GM23338 (cell line): ENCODE results near the gene WDR91. TPM values are rescaled to one million over a fixed set of nuclear protein-coding genes. Genes with fewer than 3 reads are reported as not detected.

ENCODE experiments used
- ATAC-seq: fragments of 200-7000 bp; cut with Tn5 transposase; 3 replicates; pipeline ENCODE4 v1.9.1; 2020
- DNase-seq: peaks from one replicate; pipeline ENCODE4 v3.0.0-alpha.2; 2015; ENCODE audit warnings: low spot score
- H2AFZ ChIP-seq: fragments of 200-600 bp; sonication (generic); 2 replicates; pipeline ENCODE4 v1.8.0; 2016; ENCODE audit warnings: antibody characterized with exemption, mild to moderate bottlenecking, moderate library complexity
- H3F3A ChIP-seq: fragments of 200-600 bp; sonication (generic); replicated peaks from 2 replicates; pipeline ENCODE4 v1.8.0; 2017; ENCODE audit warnings: antibody characterized with exemption, mixed run types, low read depth
- H3K27ac ChIP-seq: fragments of 200-600 bp; sonication (generic); 2 replicates; pipeline ENCODE4 v1.6.1; 2016; ENCODE audit warnings: low read depth
- H3K27me3 ChIP-seq: fragments of 200-600 bp; sonication (generic); 2 replicates; pipeline ENCODE4 v1.8.0; 2016; ENCODE audit warnings: mild to moderate bottlenecking, mixed run types, moderate library complexity; ENCODE audit not compliant: insufficient read depth
- H3K36me3 ChIP-seq: fragments of 200-600 bp; sonication (generic); 2 replicates; pipeline ENCODE4 v1.8.0; 2016; ENCODE audit warnings: mild to moderate bottlenecking; ENCODE audit not compliant: insufficient read depth
- H3K4me1 ChIP-seq: fragments of 200-600 bp; sonication (generic); 2 replicates; pipeline ENCODE4 v1.8.0; 2016; ENCODE audit warnings: mild to moderate bottlenecking, moderate library complexity; ENCODE audit not compliant: insufficient read depth
- H3K4me2 ChIP-seq: fragments of 200-600 bp; sonication (generic); 2 replicates; pipeline ENCODE4 v1.7.1; 2017; ENCODE audit warnings: mixed run types
- H3K4me3 ChIP-seq: fragments of 200-600 bp; sonication (generic); 2 replicates; pipeline ENCODE4 v1.6.1; 2016; ENCODE audit warnings: mixed run types
- H3K79me2 ChIP-seq: fragments of 200-600 bp; sonication (generic); replicated peaks from 2 replicates; pipeline ENCODE4 v1.8.0; 2017; ENCODE audit warnings: mild to moderate bottlenecking; ENCODE audit not compliant: insufficient read depth
- H3K9me2 ChIP-seq: fragments of 200-600 bp; sonication (generic); 2 replicates; pipeline ENCODE4 v1.8.0; 2017; ENCODE audit not compliant: insufficient read depth
- H4K20me1 ChIP-seq: fragments of 200-600 bp; sonication (generic); replicated peaks from 2 replicates; pipeline ENCODE4 v1.8.0; 2017; ENCODE audit warnings: mild to moderate bottlenecking; ENCODE audit not compliant: insufficient read depth
- H3K27ac Mint-ChIP-seq: 2 replicates; pipeline ENCODE4 v1.8.0; 2020; ENCODE audit warnings: inconsistent platforms, mild to moderate bottlenecking, moderate library complexity, mixed read lengths
- H3K27me3 Mint-ChIP-seq: 3 replicates; pipeline ENCODE4 v1.8.0; 2022; ENCODE audit warnings: low read depth, mild to moderate bottlenecking, moderate library complexity, mixed read lengths, inconsistent platforms; ENCODE audit not compliant: insufficient read depth, poor library complexity
- H3K36me3 Mint-ChIP-seq: 3 replicates; pipeline ENCODE4 v1.8.0; 2021; ENCODE audit warnings: low read depth, mild to moderate bottlenecking, inconsistent platforms, moderate library complexity, mixed read lengths
- H3K4me1 Mint-ChIP-seq: 3 replicates; pipeline ENCODE4 v1.8.0; 2020; ENCODE audit warnings: mild to moderate bottlenecking, inconsistent platforms, mixed read lengths
- H3K4me3 Mint-ChIP-seq: 3 replicates; pipeline ENCODE4 v1.8.0; 2021; ENCODE audit warnings: moderate library complexity, mild to moderate bottlenecking, inconsistent platforms, mixed read lengths
- H3K9me3 Mint-ChIP-seq: 3 replicates; pipeline ENCODE4 v1.8.0; 2020; ENCODE audit warnings: moderate library complexity, mild to moderate bottlenecking, inconsistent platforms, mixed read lengths
- CREB1 ChIP-seq: fragments of 250-450 bp; sonication (Bioruptor Pico); IDR thresholded peaks from 2 replicates; pipeline ENCODE4 v1.5.0; 2020; ENCODE audit warnings: low read depth, mild to moderate bottlenecking, moderate library complexity
- EZH2 ChIP-seq: fragments of 200-600 bp; sonication (generic); IDR thresholded peaks from one replicate; pipeline ENCODE4 v1.8.0; 2017; ENCODE audit warnings: antibody characterized with exemption, mild to moderate bottlenecking, low read depth; ENCODE audit not compliant: unreplicated experiment
- EZH2phosphoT487 ChIP-seq: fragments of 200-600 bp; sonication (generic); IDR thresholded peaks from one replicate; pipeline ENCODE4 v1.8.1; 2018; ENCODE audit warnings: antibody characterized with exemption; ENCODE audit not compliant: unreplicated experiment
- JUNB ChIP-seq: IDR thresholded peaks from one replicate; pipeline ENCODE4 v1.6.1; 2016; ENCODE audit warnings: antibody characterized with exemption; ENCODE audit not compliant: unreplicated experiment
- POLR2AphosphoS5 ChIP-seq: IDR thresholded peaks from 2 replicates; pipeline ENCODE4 v1.6.1; 2016; ENCODE audit warnings: antibody characterized with exemption, low read depth
- STAT1 ChIP-seq: IDR thresholded peaks from one replicate; pipeline ENCODE4 v1.6.1; 2016; ENCODE audit warnings: antibody characterized with exemption; ENCODE audit not compliant: unreplicated experiment
- ZNF114 ChIP-seq: fragments of 250-450 bp; sonication (Bioruptor Pico); IDR thresholded peaks from 2 replicates; pipeline ENCODE4 v1.5.0; 2020; ENCODE audit warnings: mild to moderate bottlenecking, moderate library complexity
- ZNF331 ChIP-seq: fragments of 250-450 bp; sonication (Bioruptor Pico); IDR thresholded peaks from 2 replicates; pipeline ENCODE4 v1.5.0; 2020; ENCODE audit warnings: low read depth, mild to moderate bottlenecking, moderate library complexity
- polyA plus RNA-seq: library from polyadenylated mRNA; unstranded; fragments of >200 nt; fragmentation: Nextera tagmentation; extraction: Ambion mirVana; gene quantifications from 2 replicates; pipeline ENCODE4 v1.2.1, GENCODE V29; 2016
- total RNA-seq: library from RNA; depleted of rRNA; stranded (reverse); fragments of >200 nt; shearing (Covaris generic); gene quantifications from 2 replicates; pipeline ENCODE4 v1.2.3, GENCODE V29; 2014
- TF ChIP-seq, protein P1 (sequence below): IDR thresholded peaks from 2 replicates; pipeline ENCODE4 v1.6.1; 2016; ENCODE audit warnings: antibody characterized with exemption
- TF ChIP-seq, protein P2 (sequence below), 2 experiments: fragments of 200-600 bp in 1 of 2; sonication (generic) in 1 of 2; conservative IDR thresholded peaks; 2 replicates each; pipeline versions ENCODE4 v1.5.1 to v1.6.1; 2016 to 2017; ENCODE audit warnings: antibody characterized with exemption in 2 of 2, low read depth in 2 of 2, mild to moderate bottlenecking in 2 of 2, moderate library complexity in 1 of 2

Gene WDR91
- total and polyA plus RNA-seq, 2 experiments from 2014 or later: 5.8 to 32.6 TPM

DNA sequence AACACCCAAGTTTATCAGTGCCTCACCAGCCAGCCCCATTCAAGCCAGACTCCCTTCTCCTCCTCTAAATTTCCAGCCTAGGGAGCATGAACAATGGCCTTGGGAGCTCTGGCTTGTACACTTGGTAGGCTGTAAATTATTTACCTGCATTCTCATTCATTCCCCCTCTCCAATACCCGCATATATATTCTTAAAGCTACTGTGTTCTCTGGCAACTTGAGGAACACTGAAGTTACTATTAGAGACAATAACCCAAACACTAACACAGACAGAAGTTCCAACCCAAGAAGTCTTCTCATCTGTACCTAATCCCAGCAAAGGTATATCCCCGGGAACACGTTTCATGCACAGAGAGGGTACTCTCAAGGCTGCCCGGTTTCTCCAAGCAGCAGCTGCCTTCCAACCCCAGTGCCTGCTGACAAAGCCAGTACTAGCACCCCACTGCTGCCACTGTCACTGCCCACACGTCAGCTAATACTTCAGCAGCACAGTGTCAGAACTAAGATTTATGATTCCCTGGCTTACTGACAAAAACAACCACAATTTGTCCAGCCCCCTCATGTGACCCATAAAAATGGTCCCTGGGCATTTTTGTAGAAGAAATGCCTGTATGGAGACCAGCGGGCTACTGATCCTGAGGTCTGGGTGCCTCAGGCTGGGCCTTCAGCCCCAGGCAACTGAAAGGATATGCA is 3.1 kb downstream of the WDR91 start:
- Histone ChIP-seq H2AFZ (no peak overlapping the region), H3K4me1 (peaks cover 6% of the 10 kb centered on the region), H3K9me2 (no peaks in the 10 kb centered on the region), H4K20me1 (no peaks in the 10 kb centered on the region), H3K27ac (no peak overlapping the region), H3K4me2 (no peak overlapping the region), H3K4me3 (no peak overlapping the region), H3K27me3 (peaks cover 11% of the 10 kb centered on the region), H3K36me3 (no peaks in the 10 kb centered on the region), H3F3A (no peaks in the 10 kb centered on the region), H3K79me2 (no peaks in the 10 kb centered on the region)
- DNase-seq (no peak), ATAC-seq (no peak)
- peaks cover 5% of the 10 kb centered on the region; the same call in 1 of the 3 replicates for H3K36me3 Mint-ChIP-seq
- H3K9me3 Mint-ChIP-seq: no peaks in the 10 kb centered on the region
- H3K4me1 Mint-ChIP-seq: peaks cover 4% of the 10 kb centered on the region; the same call in 2 of the 3 replicates
- no peak overlapping the region for H3K4me3 Mint-ChIP-seq
- TF ChIP-seq, protein P1, sequence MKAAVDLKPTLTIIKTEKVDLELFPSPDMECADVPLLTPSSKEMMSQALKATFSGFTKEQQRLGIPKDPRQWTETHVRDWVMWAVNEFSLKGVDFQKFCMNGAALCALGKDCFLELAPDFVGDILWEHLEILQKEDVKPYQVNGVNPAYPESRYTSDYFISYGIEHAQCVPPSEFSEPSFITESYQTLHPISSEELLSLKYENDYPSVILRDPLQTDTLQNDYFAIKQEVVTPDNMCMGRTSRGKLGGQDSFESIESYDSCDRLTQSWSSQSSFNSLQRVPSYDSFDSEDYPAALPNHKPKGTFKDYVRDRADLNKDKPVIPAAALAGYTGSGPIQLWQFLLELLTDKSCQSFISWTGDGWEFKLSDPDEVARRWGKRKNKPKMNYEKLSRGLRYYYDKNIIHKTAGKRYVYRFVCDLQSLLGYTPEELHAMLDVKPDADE: no peak
- TF ChIP-seq JUNB (no peak), POLR2AphosphoS5 (no peak), CREB1 (CRISPR knock-in tag) (no peak), EZH2phosphoT487 (no peak), ZNF331 (CRISPR knock-in tag) (no peak), EZH2 (no peak), STAT1 (no peak), ZNF114 (CRISPR knock-in tag) (no peak)
- TF ChIP-seq, protein P2, sequence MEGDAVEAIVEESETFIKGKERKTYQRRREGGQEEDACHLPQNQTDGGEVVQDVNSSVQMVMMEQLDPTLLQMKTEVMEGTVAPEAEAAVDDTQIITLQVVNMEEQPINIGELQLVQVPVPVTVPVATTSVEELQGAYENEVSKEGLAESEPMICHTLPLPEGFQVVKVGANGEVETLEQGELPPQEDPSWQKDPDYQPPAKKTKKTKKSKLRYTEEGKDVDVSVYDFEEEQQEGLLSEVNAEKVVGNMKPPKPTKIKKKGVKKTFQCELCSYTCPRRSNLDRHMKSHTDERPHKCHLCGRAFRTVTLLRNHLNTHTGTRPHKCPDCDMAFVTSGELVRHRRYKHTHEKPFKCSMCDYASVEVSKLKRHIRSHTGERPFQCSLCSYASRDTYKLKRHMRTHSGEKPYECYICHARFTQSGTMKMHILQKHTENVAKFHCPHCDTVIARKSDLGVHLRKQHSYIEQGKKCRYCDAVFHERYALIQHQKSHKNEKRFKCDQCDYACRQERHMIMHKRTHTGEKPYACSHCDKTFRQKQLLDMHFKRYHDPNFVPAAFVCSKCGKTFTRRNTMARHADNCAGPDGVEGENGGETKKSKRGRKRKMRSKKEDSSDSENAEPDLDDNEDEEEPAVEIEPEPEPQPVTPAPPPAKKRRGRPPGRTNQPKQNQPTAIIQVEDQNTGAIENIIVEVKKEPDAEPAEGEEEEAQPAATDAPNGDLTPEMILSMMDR (conservative IDR thresholded peaks at IDR 0.05; ENCODE audit: low read depth in 2 of 2): no peak
- H3K27ac Mint-ChIP-seq: no peak overlapping the region
- peaks cover 16% of the 10 kb centered on the region for H3K27me3 Mint-ChIP-seq

DNA sequence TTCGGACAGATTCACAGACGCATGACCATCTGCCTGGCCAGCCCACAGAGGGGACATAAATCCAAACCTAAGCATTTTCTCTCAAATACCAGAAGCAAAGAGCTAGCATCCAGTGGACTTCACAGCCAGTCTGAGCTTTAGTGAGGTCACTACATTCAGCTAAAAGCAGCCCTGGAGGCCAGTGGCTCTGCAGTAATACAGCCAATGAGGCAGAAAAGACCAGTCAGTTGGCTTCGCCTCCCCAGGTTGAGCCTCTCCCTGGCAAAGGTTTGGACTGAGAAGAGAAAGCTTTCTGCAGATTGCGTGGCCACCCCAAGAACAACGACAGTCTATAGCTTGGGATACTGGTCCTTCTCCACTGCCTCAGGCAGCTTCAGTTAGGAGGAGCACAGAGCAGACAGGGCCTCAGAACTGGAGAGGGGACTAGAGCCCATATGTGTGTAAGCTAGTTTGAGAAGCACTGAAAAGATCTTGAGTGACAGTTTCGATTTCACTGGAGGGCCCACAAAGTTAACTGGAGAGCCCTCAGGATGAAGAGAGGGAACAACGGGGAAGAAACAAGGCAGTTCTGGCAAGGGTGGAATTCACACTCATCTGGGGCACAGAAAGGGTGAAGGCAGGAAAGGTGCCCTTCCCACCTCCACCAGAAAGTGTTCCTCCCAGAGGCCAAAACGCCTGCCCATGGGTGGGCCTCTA is 3.8 kb downstream of the WDR91 start:
- Histone ChIP-seq H3K4me3 (no peak overlapping the region), H3K36me3 (no peaks in the 10 kb centered on the region), H3K27ac (no peak overlapping the region), H3K4me1 (peaks cover 6% of the 10 kb centered on the region), H3F3A (no peaks in the 10 kb centered on the region), H3K27me3 (peaks cover 11% of the 10 kb centered on the region), H3K4me2 (no peak overlapping the region), H4K20me1 (no peaks in the 10 kb centered on the region), H3K79me2 (no peaks in the 10 kb centered on the region), H2AFZ (no peak overlapping the region), H3K9me2 (no peaks in the 10 kb centered on the region)
- Mint-ChIP-seq H3K4me3 (no peak overlapping the region), H3K27me3 (peaks cover 16% of the 10 kb centered on the region), H3K36me3 (peaks cover 5% of the 10 kb centered on the region; the same call in 1 of the 3 replicates), H3K9me3 (no peaks in the 10 kb centered on the region), H3K4me1 (peaks cover 4% of the 10 kb centered on the region; the same call in 2 of the 3 replicates), H3K27ac (0 out of 2 replicates have a peak overlapping the region, but pooled peaks have one; percentile 9)
- DNase-seq (no peak), ATAC-seq (no peak)
- no peak for TF ChIP-seq JUNB
- TF ChIP-seq, protein P1: no peak
